ENCODE results near the gene USP32.

GRCh38 chr17:60223456-60223855 lies 168.5 kb downstream of the USP32 start:
- TF ChIP-seq POLR2A (IDR thresholded peaks at IDR 0.05; ENCODE audit: low read depth, low read length) (no peak), POLR2AphosphoS5 (IDR thresholded peaks at IDR 0.05; ENCODE audit: low read depth, low read length) (no peak)

Data from GM12892 (cell line).